NCI-H2171 treated with DMSO at 0.1 percent for 48 hours (cell line): Measurements from ENCODE around the gene DBN1.
A peak's percentile ranks its signal among the peaks of the same experiment; 100 is the strongest.

Experiments
- DNase-seq: peaks from one replicate; lab custom pipeline; 2025; lab: John Stamatoyannopoulos, UW

The DBN1 gene

GRCh38 chr5:177504086-177505056 lies 30.9 kb upstream of the DBN1 start:
- DNase-seq, result no peak

GRCh38 chr5:177503351-177504085 lies 30.1 kb upstream of the DBN1 start:
- DNase-seq, result no peak

- DNase-seq, result no peak
Measured at GRCh38 chr5:177502886-177503285, 29.5 kb upstream of the DBN1 start.

GRCh38 chr5:177501874-177502678 lies 28.6 kb upstream of the DBN1 start:
- DNase-seq, result no peak

GRCh38 chr5:177500685-177501522 lies 27.5 kb upstream of the DBN1 start:
- DNase-seq, result peak; percentile 53

- no peak for DNase-seq
Measured at GRCh38 chr5:177499842-177500241, 26.4 kb upstream of the DBN1 start.

- no peak for DNase-seq
Measured at GRCh38 chr5:177498013-177498787, 24.8 kb upstream of the DBN1 start.

- peak; percentile 91 for DNase-seq
Measured at GRCh38 chr5:177497292-177498012, 24.0 kb upstream of the DBN1 start, which contains the start of gene PDLIM7. Gene PDLIM7 (minus strand): TSS chr5:177497604. CDS start chr5:177496512, 1,092 bp downstream.

- peak; percentile 36 for DNase-seq
Measured at GRCh38 chr5:177496727-177497291, 23.4 kb upstream of the DBN1 start.

- DNase-seq, result no peak
Measured at GRCh38 chr5:177496070-177496726, 22.8 kb upstream of the DBN1 start.

GRCh38 chr5:177495243-177496060 lies 22.0 kb upstream of the DBN1 start:
- no peak for DNase-seq

GRCh38 chr5:177494346-177495195 lies 21.1 kb upstream of the DBN1 start:
- no peak for DNase-seq

- DNase-seq, result no peak
Measured at GRCh38 chr5:177493795-177494345, 20.4 kb upstream of the DBN1 start.

GRCh38 chr5:177492841-177493240 lies 19.4 kb upstream of the DBN1 start:
- DNase-seq, result no peak

- DNase-seq, result no peak
Measured at GRCh38 chr5:177491983-177492746, 18.7 kb upstream of the DBN1 start.

GRCh38 chr5:177491429-177491945 lies 18.1 kb upstream of the DBN1 start:
- DNase-seq, result peak; percentile 50
